Upper lobe of left lung (tissue), 6 donors: ENCODE measurements around the gene PPP2R5D. TPM values are rescaled to one million over a fixed set of nuclear protein-coding genes. Genes with fewer than 3 reads are reported as not detected.

Experiments
- ATAC-seq, 2 donors: fragments of 200-7000 bp; cut with Tn5 transposase; one replicate each; pipeline ENCODE4 v1.9.1; 2022; ENCODE audit warnings: mild to moderate bottlenecking in 2 of 2, moderate library complexity in 2 of 2; ENCODE audit not compliant: low FRiP score in 2 of 2
- DNase-seq, 2 donors: peaks; one replicate each; pipeline ENCODE4 v3.0.0-alpha.2; 2019 to 2020
- H3K27ac ChIP-seq, 4 donors: fragments of 200-600 bp; sonication (generic); one replicate each; pipeline ENCODE4 v1.5.1; 2016 to 2019
- H3K27me3 ChIP-seq, 4 donors: fragments of 200-600 bp; sonication (generic); one replicate each; pipeline ENCODE4 v1.5.1; 2017 to 2019
- H3K36me3 ChIP-seq, 4 donors: fragments of 200-600 bp; sonication (generic); one replicate each; pipeline ENCODE4 v1.5.1; 2016 to 2019
- H3K4me1 ChIP-seq, 4 donors: fragments of 200-600 bp; sonication (generic); one replicate each; pipeline ENCODE4 v1.5.1; 2018 to 2019
- H3K4me3 ChIP-seq, 4 donors: fragments of 200-600 bp; sonication (generic); one replicate each; pipeline ENCODE4 v1.5.1; 2017 to 2019; ENCODE audit warnings: mild to moderate bottlenecking in 2 of 4, moderate library complexity in 1 of 4
- H3K9me3 ChIP-seq, 4 donors: fragments of 200-600 bp; sonication (generic); one replicate each; pipeline ENCODE4 v1.5.1; 2018 to 2019
- CTCF ChIP-seq, 6 experiments: fragments of 450-650 bp in 4 of 6; fragments of 200-600 bp in 2 of 6; sonication (generic) in 2 of 6; IDR thresholded peaks; one replicate each; pipeline ENCODE4 v1.5.1; 2016 to 2019; ENCODE audit warnings: antibody characterized with exemption in 6 of 6
- EP300 ChIP-seq, 4 donors: sonication (generic); formaldehyde crosslinking; IDR thresholded peaks; one replicate each; pipeline ENCODE4 v1.5.1; 2017; ENCODE audit warnings: antibody characterized with exemption in 4 of 4, control low read depth in 2 of 4
- POLR2A ChIP-seq, 4 donors: fragments of 450-650 bp; IDR thresholded peaks; one replicate each; pipeline ENCODE4 v1.5.1; 2016 to 2017; ENCODE audit warnings: antibody characterized with exemption in 4 of 4, mild to moderate bottlenecking in 2 of 4
- POLR2AphosphoS5 ChIP-seq, 2 donors: sonication (generic); formaldehyde crosslinking; IDR thresholded peaks; one replicate each; pipeline ENCODE4 v1.5.1; 2017; ENCODE audit warnings: antibody characterized with exemption in 2 of 2
- WGBS, 2 donors: methylation state at CpG; one replicate each; pipeline ENCODE4 v1.1.5; 2017 to 2018; 5-methylcytosine and 5-hydroxymethylcytosine counted together
- total RNA-seq, 6 donors: library from RNA; depleted of rRNA in 4 of 6; stranded (reverse); fragments of >200 nt in 4 of 6; gene quantifications; one replicate each; pipeline versions ENCODE4 v1.1.0 to v1.2.1, GENCODE V29; 2016 to 2021
- donor health status: DM: no; HTN: no; CAD: no; lungs with moderate emphysema.
- donor health status: DM: no; HTN: yes; CAD: no; lungs with severe emphysema.

Gene PPP2R5D
- total RNA-seq, 6 donors from 2014 or later: 22.8 to 45.1 (median 27.3) TPM

GRCh38 chr6:43013097-43013842, 28.9 kb downstream of the PPP2R5D start:
- H3K36me3 ChIP-seq: peaks cover 8 to 55% (median 47%) of the 10 kb centered on the region in 4 donors
- no peak for DNase-seq
- peak overlapping the region; percentile 40 to 97 (median 80) for H3K4me3 ChIP-seq
- peak in 1 of 2 donors; percentile 51 for ATAC-seq
- H3K27me3 ChIP-seq: no peaks in the 10 kb centered on the region
- H3K27ac ChIP-seq: peak overlapping the region; percentile 70 to 91 (median 84)
- TF ChIP-seq POLR2AphosphoS5 (IDR thresholded peaks at IDR 0.05): no peak
- no peak for TF ChIP-seq EP300 (IDR thresholded peaks at IDR 0.05)
- no peak for TF ChIP-seq POLR2A (IDR thresholded peaks at IDR 0.05)
- TF ChIP-seq CTCF (IDR thresholded peaks at IDR 0.05): no peak
- peaks cover 36 to 46% (median 41%) of the 10 kb centered on the region in 4 donors for H3K4me1 ChIP-seq
- no peaks in the 10 kb centered on the region for H3K9me3 ChIP-seq
- 1 to 5% methylated on average over 21 to 24 of the region's 25 CpGs for WGBS, 2 donors

DNA sequence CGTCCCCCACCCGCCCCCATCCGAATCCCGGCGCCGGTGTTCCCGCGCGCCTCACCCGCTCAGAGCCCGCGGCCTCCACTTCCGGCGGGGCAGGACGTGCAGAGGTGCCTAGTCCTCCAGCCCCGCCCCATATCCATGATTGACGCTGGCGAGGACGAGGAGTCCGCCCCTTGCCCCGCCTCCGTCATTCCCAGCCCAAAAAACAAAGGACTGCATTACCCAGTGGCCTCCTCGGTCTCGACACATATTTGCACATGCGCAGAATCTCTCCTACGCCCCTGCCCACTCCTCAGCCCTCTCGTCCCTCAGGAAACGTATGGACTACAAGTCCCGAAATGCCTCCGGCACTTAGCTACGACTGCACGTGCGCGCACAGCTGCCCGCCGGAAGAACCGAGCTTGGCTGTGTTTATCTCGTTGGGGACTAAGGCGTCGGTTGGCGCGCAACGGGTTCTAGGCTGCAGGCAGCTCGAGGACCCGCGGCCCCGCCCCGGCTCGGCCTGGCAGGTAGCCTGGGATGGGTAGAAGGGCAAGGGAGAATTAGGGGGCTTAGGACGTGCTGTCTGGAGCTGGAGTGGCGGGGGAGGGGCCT, 29.6 kb downstream of the PPP2R5D start, which contains the start of the genes KLHDC3 and MEA1:
KLHDC3 (plus strand) TSS at position 407 of the 591 bp plus-strand sequence. CDS start 2,944 bp downstream, outside the sequence.
MEA1 (minus strand) TSS at position 104 of the 591 bp plus-strand sequence. CDS start 133 bp downstream, outside the sequence.
- WGBS, 2 donors: 1% methylated on average over 22 to 33 of the region's 51 CpGs
- Histone ChIP-seq H3K36me3 (peaks cover 15 to 55% (median 45%) of the 10 kb centered on the region in 4 donors), H3K9me3 (no peaks in the 10 kb centered on the region), H3K4me3 (peak within 1 kb of the TSS; percentile 77 to 97 (median 81)), H3K27me3 (no peaks in the 10 kb centered on the region), H3K27ac (peak within 1 kb of the TSS; percentile 74 to 91 (median 84)), H3K4me1 (peaks cover 36 to 46% (median 41%) of the 10 kb centered on the region in 4 donors)
- DNase-seq (peak; percentile 96 to 100), ATAC-seq (peak; percentile 98 to 99)
- TF ChIP-seq POLR2AphosphoS5 (IDR thresholded peaks at IDR 0.05) (peak; percentile 80 to 87), CTCF (IDR thresholded peaks at IDR 0.05) (no peak), EP300 (IDR thresholded peaks at IDR 0.05) (no peak), POLR2A (IDR thresholded peaks at IDR 0.05) (peak in 1 of 4 donors; percentile 70)

DNA sequence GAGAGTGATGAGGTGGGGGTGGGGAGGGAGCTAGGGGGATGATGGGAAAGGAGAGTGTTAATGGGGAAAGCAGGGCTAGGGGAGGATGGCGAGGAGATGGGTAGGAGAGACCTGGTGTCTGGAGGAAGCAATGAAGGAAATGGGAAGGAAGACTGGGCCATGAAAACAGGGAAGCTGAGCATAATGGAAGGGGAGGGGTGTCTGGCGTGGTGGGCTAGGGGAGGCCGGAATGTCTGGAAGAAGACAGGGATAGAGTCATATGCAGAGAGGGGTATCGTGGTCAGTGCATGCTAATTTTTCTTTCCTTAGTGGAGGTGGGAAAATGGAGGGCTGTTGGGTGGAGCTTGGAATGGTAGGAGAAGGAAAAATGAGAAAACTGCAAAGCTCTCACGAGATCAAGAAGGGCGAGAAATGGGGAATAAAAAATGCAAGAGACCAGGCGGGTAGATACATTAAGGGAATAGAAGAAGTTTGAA, 30.1 kb downstream of the PPP2R5D start:
- peak overlapping the region; percentile 77 to 97 (median 81) for H3K4me3 ChIP-seq
- DNase-seq (no peak), ATAC-seq (no peak)
- no peaks in the 10 kb centered on the region for H3K27me3 ChIP-seq
- TF ChIP-seq CTCF (IDR thresholded peaks at IDR 0.05) (no peak), POLR2A (IDR thresholded peaks at IDR 0.05) (no peak), POLR2AphosphoS5 (IDR thresholded peaks at IDR 0.05) (no peak), EP300 (IDR thresholded peaks at IDR 0.05) (no peak)
- H3K27ac ChIP-seq: peak overlapping the region; percentile 70 to 91 (median 80)
- H3K4me1 ChIP-seq: peaks cover 36 to 46% (median 41%) of the 10 kb centered on the region in 4 donors
- H3K36me3 ChIP-seq: peaks cover 18 to 55% (median 44%) of the 10 kb centered on the region in 4 donors
- WGBS, 2 donors: 0 to 1% methylated on average over 7 of the region's 7 CpGs
- H3K9me3 ChIP-seq: no peaks in the 10 kb centered on the region

DNA sequence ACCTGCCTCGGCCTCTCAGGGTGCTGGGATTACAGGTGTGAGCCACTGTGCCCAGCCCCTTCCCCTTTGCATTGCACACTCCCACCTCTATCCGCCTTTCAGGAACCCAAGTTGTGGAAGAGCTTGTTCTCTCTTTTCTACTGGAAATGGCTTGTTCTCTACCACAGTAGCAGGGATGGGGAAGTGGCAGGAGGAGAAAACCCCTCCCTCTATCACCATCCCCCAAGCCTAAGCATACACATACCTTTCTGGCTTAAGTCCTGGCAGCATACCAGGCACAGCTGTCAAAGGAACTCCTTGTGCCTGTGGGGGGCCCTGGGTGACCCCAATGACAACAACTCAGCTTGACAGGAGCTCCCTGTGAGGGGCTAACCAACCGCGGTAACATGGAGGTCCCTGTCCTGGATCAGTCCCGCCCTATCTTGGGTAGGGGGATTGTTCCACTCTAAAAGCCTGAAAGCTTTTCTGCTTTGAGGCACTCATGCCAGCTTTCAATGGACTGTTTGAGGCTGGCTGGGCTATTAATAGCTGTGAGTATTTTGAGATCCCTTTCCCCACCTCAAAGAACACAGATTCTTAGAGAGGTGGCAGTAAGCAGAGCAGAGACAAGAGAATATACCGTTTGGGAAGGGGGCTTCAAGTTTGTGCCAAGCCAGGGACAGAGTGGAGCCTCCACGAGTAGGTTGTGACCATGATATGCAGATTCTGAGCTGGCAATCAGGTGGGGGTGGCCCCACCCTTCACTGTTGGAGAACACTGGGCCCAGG, 32.0 kb downstream of the PPP2R5D start:
- Histone ChIP-seq H3K36me3 (peaks cover 18 to 42% (median 30%) of the 10 kb centered on the region in 4 donors), H3K4me1 (peaks cover 43 to 53% (median 49%) of the 10 kb centered on the region in 4 donors), H3K9me3 (no peaks in the 10 kb centered on the region), H3K27ac (peak overlapping the region in 1 of 4 donors; percentile 26), H3K27me3 (no peaks in the 10 kb centered on the region), H3K4me3 (peak overlapping the region in 1 of 4 donors; percentile 16)
- ATAC-seq (no peak), DNase-seq (no peak)
- 70 to 87% methylated on average over 7 of the region's 7 CpGs for WGBS, 2 donors
- TF ChIP-seq POLR2A (IDR thresholded peaks at IDR 0.05) (no peak), CTCF (IDR thresholded peaks at IDR 0.05) (no peak), POLR2AphosphoS5 (IDR thresholded peaks at IDR 0.05) (no peak)
